Measurements from ENCODE around the gene GAK. TPM values are rescaled to one million over a fixed set of nuclear protein-coding genes. Genes with fewer than 3 reads are reported as not detected.

GAK gene
- total RNA-seq, 2 donors from 2014 or later = 104 to 121 TPM

DNA sequence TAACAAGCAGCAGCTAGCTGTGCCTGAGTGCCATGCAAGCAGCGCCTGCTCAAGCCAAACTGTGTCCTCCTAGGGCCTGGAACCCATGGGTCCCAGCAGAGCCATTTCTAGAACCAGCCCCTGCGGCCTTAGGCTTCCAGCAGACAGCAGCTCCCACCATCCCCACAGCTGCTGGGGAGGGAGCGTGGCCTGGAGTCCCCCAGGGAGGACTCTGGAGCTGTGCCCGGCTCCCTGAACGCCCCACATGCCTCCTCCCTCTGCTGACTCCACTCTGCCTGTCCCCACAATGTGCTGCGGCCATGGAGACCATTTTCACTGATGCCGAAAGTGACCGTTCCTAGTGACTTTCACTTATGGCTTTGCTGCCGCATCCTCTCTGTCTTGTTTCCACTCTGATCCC, 45.9 kb downstream of the GAK start:
- Mint-ChIP-seq H3K36me3 (ENCODE audit: low read depth) (peaks cover 37% of the 10 kb centered on the region), H3K27me3 (ENCODE audit: insufficient read depth) (no peaks in the 10 kb centered on the region), H3K4me1 (no peaks in the 10 kb centered on the region), H3K4me3 (no peak overlapping the region), H3K27ac (peak overlapping the region; percentile 77), H3K9me3 (no peaks in the 10 kb centered on the region)
- no peaks in the 10 kb centered on the region for H3K9me3 ChIP-seq (ENCODE audit: control insufficient read depth, low read length)
- no peak overlapping the region for H3K27ac ChIP-seq (ENCODE audit: low read depth, low read length)
- no peak for TF ChIP-seq CTCF (conservative IDR thresholded peaks at IDR 0.05)
- no peaks in the 10 kb centered on the region for H3K4me1 ChIP-seq (ENCODE audit: control insufficient read depth, insufficient read depth, low read length)
- H3K36me3 ChIP-seq (ENCODE audit: control insufficient read depth, insufficient read depth, low read length) = peaks cover 28% of the 10 kb centered on the region
- no peak overlapping the region for H3K9ac ChIP-seq (ENCODE audit: extremely low read depth, low read length, poor library complexity, severe bottlenecking)
- H3K4me3 ChIP-seq (ENCODE audit: low read length) = no peak overlapping the region
- 88 to 90% methylated on average over 8 to 9 of the region's 9 CpGs for WGBS, 2 experiments (ENCODE audit: insufficient coverage in 1 of 2, insufficient read length in 1 of 2)
- DNase-seq = no peak
- no peaks in the 10 kb centered on the region for H3K27me3 ChIP-seq (ENCODE audit: control insufficient read depth, insufficient read depth, low read length, poor library complexity, severe bottlenecking)

GRCh38 chr4:885353-885752, 46.8 kb downstream of the GAK start:
- no peak for DNase-seq
- H3K27me3 ChIP-seq (ENCODE audit: control insufficient read depth, insufficient read depth, low read length, poor library complexity, severe bottlenecking) = no peaks in the 10 kb centered on the region
- no peak overlapping the region for H3K27ac ChIP-seq (ENCODE audit: low read depth, low read length)
- no peak for TF ChIP-seq CTCF (conservative IDR thresholded peaks at IDR 0.05)
- Mint-ChIP-seq H3K27ac (no peak overlapping the region), H3K4me3 (no peak overlapping the region), H3K27me3 (ENCODE audit: insufficient read depth) (no peaks in the 10 kb centered on the region), H3K9me3 (no peaks in the 10 kb centered on the region), H3K4me1 (no peaks in the 10 kb centered on the region), H3K36me3 (ENCODE audit: low read depth) (peaks cover 37% of the 10 kb centered on the region)
- H3K36me3 ChIP-seq (ENCODE audit: control insufficient read depth, insufficient read depth, low read length) = peaks cover 30% of the 10 kb centered on the region
- no peak overlapping the region for H3K9ac ChIP-seq (ENCODE audit: extremely low read depth, low read length, poor library complexity, severe bottlenecking)
- H3K4me3 ChIP-seq (ENCODE audit: low read length) = no peak overlapping the region
- H3K9me3 ChIP-seq (ENCODE audit: control insufficient read depth, low read length) = no peaks in the 10 kb centered on the region
- no peaks in the 10 kb centered on the region for H3K4me1 ChIP-seq (ENCODE audit: control insufficient read depth, insufficient read depth, low read length)
- 93 to 95% methylated on average over 6 to 10 of the region's 10 CpGs for WGBS, 2 experiments (ENCODE audit: insufficient coverage in 1 of 2, insufficient read length in 1 of 2)

DNA sequence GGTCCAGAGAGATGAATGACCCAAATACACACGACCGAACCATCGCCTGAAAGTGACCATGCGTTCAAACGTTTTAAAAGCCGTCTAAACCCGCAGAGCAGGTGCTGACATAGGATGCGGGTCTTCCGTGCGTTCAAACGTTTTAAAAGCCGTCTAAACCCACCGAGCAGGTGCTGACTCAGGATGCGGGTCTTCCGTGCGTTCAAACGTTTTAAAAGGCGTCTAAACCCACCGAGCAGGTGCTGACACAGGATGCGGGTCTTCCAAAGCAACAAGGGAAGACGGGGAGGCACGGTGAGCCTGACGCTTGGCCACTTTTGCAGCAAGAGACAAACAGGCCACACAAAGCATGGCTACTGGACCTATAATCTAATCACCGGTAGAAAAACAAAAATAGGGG, 47.2 kb downstream of the GAK start:
- Histone ChIP-seq H3K36me3 (ENCODE audit: control insufficient read depth, insufficient read depth, low read length) (peaks cover 32% of the 10 kb centered on the region), H3K27me3 (ENCODE audit: control insufficient read depth, insufficient read depth, low read length, poor library complexity, severe bottlenecking) (no peaks in the 10 kb centered on the region), H3K9me3 (ENCODE audit: control insufficient read depth, low read length) (no peaks in the 10 kb centered on the region), H3K9ac (ENCODE audit: extremely low read depth, low read length, poor library complexity, severe bottlenecking) (no peak overlapping the region), H3K27ac (ENCODE audit: low read depth, low read length) (no peak overlapping the region), H3K4me3 (ENCODE audit: low read length) (no peak overlapping the region), H3K4me1 (ENCODE audit: control insufficient read depth, insufficient read depth, low read length) (no peaks in the 10 kb centered on the region)
- peaks cover 41% of the 10 kb centered on the region for H3K36me3 Mint-ChIP-seq (ENCODE audit: low read depth)
- no peak for DNase-seq
- H3K27ac Mint-ChIP-seq = no peak overlapping the region
- H3K9me3 Mint-ChIP-seq = no peaks in the 10 kb centered on the region
- 91 to 94% methylated on average over 24 of the region's 24 CpGs for WGBS, 2 experiments (ENCODE audit: insufficient coverage in 1 of 2, insufficient read length in 1 of 2)
- H3K4me3 Mint-ChIP-seq = no peak overlapping the region
- no peak for TF ChIP-seq CTCF (conservative IDR thresholded peaks at IDR 0.05)
- H3K4me1 Mint-ChIP-seq = no peaks in the 10 kb centered on the region
- no peaks in the 10 kb centered on the region for H3K27me3 Mint-ChIP-seq (ENCODE audit: insufficient read depth)
